ENCODE results near the gene PHF23. TPM values are rescaled to one million over a fixed set of nuclear protein-coding genes. Genes with fewer than 3 reads are reported as not detected.

PHF23 gene
- total and polyA plus RNA-seq, 9 of the 15 experiments (the other 6 are each of a cell fraction or from before 2014, with no cell fraction given) = 7.4 to 87.5 (median 33.7) TPM

DNA sequence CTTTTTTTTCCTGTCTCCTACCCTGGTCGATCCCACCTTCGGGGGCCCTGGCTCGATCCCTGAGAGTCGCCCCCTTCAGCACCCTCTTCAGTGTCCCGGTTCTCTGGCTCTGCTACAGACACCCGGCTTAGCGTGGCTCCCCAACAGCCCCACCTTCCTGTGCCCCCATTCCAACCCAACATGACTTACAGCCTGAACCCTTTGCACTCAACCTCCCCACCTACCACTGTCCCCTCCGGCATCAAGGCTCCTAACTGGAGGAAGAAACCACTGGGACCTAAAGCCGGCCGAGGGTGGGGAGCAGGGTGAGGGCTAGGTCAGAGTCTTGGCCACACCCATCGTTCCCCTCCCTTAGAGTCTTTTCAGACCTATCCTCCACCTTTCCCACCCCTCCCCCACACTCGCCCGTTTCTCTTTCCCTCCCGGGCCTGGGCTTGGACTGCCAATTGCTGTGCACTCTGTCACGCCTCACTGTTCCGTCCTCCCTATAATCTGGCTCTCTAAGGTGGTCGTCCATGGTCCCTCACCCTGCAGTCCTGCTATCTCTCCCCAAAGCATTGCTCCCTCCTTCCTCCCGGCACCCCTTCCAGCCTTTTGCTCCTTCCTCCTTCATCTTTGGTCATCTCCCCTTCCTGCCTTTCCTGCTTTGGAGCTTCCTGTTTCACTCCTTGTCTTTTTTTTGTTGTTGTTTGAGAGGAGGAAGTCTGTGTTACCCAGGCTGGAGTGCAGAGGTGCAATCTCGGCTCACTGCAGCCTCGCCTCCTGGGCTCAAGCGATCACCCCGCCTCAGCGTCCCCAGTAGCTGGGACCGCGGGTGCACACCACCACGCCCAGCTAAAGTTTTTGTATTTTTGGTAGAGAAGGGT is 23.9 kb upstream of the PHF23 start (continued):
- TF ChIP-seq, protein P1, sequence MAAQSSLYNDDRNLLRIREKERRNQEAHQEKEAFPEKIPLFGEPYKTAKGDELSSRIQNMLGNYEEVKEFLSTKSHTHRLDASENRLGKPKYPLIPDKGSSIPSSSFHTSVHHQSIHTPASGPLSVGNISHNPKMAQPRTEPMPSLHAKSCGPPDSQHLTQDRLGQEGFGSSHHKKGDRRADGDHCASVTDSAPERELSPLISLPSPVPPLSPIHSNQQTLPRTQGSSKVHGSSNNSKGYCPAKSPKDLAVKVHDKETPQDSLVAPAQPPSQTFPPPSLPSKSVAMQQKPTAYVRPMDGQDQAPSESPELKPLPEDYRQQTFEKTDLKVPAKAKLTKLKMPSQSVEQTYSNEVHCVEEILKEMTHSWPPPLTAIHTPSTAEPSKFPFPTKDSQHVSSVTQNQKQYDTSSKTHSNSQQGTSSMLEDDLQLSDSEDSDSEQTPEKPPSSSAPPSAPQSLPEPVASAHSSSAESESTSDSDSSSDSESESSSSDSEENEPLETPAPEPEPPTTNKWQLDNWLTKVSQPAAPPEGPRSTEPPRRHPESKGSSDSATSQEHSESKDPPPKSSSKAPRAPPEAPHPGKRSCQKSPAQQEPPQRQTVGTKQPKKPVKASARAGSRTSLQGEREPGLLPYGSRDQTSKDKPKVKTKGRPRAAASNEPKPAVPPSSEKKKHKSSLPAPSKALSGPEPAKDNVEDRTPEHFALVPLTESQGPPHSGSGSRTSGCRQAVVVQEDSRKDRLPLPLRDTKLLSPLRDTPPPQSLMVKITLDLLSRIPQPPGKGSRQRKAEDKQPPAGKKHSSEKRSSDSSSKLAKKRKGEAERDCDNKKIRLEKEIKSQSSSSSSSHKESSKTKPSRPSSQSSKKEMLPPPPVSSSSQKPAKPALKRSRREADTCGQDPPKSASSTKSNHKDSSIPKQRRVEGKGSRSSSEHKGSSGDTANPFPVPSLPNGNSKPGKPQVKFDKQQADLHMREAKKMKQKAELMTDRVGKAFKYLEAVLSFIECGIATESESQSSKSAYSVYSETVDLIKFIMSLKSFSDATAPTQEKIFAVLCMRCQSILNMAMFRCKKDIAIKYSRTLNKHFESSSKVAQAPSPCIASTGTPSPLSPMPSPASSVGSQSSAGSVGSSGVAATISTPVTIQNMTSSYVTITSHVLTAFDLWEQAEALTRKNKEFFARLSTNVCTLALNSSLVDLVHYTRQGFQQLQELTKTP (IDR thresholded peaks at IDR 0.05; ENCODE audit: low read depth in 1 of 2, partially characterized antibody in 2 of 2) = peak in 1 of 2 experiments; percentile 69
- TF ChIP-seq ZBTB7A (IDR thresholded peaks at IDR 0.05; ENCODE audit: borderline replicate concordance, control insufficient read depth, low read depth, low read length) (0 out of 2 replicates have a peak, but pooled peaks have one; percentile 13), JUND (IDR thresholded peaks at IDR 0.05; ENCODE audit: borderline replicate concordance, low read depth, low read length) (no peak), JUND (tag; IDR thresholded peaks at IDR 0.05; ENCODE audit: borderline replicate concordance, low read depth, low read length) (no peak), ZKSCAN3 (CRISPR knock-in tag; IDR thresholded peaks at IDR 0.05) (no peak), HDGF (IDR thresholded peaks at IDR 0.05) (peak; percentile 89; the same call in 1 of the 2 replicates), ZNF584 (CRISPR knock-in tag; IDR thresholded peaks at IDR 0.05; ENCODE audit: low read depth) (no peak)
- TF ChIP-seq, protein P2, sequence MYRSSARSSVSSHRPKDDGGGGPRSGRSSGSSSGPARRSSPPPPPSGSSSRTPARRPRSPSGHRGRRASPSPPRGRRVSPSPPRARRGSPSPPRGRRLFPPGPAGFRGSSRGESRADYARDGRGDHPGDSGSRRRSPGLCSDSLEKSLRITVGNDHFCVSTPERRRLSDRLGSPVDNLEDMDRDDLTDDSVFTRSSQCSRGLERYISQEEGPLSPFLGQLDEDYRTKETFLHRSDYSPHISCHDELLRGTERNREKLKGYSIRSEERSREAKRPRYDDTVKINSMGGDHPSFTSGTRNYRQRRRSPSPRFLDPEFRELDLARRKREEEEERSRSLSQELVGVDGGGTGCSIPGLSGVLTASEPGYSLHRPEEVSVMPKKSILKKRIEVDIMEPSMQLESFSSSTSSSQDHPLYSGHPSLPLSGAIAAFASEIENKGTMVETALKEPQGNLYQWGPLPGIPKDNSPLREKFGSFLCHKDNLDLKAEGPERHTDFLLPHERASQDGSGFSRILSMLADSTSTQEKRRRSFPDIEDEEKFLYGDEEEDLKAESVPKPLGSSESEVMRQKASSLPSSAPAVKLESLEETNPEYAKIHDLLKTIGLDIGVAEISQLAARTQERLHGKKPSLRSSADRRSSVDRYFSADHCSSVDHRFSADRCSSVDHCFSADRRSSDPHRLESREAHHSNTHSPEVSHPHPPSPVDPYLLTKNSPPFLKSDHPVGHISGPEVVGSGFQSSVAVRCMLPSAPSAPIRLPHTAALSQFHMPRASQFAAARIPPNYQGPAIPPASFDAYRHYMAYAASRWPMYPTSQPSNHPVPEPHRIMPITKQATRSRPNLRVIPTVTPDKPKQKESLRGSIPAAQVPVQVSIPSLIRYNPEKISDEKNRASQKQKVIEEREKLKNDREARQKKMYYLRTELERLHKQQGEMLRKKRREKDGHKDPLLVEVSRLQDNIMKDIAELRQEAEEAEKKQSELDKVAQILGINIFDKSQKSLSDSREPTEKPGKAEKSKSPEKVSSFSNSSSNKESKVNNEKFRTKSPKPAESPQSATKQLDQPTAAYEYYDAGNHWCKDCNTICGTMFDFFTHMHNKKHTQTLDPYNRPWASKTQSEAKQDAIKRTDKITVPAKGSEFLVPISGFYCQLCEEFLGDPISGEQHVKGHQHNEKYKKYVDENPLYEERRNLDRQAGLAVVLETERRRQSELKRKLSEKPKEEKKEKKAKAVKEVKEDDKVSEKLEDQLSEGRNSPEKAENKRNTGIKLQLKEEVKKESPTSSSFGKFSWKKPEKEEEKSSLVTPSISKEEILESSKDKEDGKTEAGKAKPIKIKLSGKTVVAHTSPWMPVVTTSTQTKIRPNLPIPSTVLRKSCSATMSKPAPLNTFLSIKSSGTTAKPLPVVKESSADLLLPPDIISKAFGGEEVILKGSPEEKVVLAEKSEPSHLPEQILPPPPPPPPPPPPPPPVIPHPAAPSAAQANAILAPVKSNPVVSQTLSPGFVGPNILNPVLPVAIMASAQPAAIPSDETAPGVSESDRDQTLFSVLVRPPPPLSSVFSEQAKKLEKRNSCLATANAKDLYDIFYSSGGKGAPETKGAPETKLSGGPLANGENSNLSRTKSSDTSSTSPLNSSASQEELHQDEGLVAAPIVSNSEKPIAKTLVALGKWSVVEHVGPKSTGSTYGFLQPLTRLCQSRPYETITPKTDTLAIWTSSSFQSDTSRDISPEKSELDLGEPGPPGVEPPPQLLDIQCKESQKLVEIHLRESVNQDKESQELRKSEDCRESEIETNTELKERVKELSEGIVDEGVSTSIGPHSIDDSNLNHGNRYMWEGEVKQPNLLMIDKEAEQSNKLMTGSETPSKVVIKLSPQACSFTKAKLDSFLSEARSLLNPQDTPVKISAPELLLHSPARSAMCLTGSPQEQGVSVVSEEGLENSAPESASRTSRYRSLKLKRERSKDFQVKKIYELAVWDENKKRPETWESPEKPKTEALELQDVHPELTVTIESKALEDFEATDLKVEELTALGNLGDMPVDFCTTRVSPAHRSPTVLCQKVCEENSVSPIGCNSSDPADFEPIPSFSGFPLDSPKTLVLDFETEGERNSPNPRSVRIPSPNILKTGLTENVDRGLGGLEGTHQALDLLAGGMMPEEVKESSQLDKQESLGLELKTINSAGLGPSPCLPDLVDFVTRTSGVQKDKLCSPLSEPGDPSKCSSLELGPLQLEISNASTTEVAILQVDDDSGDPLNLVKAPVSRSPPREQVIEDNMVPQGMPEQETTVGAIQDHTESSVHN (IDR thresholded peaks at IDR 0.05; ENCODE audit: borderline replicate concordance in 1 of 2, low read depth in 1 of 2) = peak in 1 of 2 experiments; percentile 45; a peak in 1 of 4 replicates

Data from K562 (cell line).